ENCODE measurements around the gene HSPB7.
"Not testable (repeated sequence)": the region's sequence is repeated elsewhere in the genome, so short reads cannot be mapped to it uniquely, and the experiment has no call there.

The HSPB7 gene

DNA sequence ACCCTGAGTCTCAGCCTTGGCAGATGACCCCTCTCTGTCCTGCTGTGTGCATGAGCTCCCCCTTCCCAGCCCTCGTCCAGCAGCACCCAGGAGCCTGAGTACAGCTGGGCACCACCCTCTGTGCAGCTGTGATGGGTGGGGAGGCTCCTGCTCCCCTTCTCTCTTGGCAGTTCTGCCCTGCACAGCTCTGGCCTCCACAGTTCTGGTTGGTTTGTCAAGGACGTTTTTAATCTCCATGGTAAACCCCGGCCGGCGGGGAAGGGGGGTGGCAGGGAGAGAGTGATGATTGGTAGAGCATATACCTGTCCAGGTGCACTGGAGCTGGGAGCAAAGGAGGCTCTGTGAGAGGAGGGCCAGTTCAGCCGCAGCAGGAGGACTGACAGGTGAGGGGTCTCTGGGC is 3.8 kb upstream of the HSPB7 start, which contains the start of gene CLCNKA:
CLCNKA (plus strand) TSS at position 356 of the 400 bp plus-strand sequence. CDS start 584 bp downstream, outside the sequence.
- DNase-seq (ENCODE audit: low read depth): no peak

DNA sequence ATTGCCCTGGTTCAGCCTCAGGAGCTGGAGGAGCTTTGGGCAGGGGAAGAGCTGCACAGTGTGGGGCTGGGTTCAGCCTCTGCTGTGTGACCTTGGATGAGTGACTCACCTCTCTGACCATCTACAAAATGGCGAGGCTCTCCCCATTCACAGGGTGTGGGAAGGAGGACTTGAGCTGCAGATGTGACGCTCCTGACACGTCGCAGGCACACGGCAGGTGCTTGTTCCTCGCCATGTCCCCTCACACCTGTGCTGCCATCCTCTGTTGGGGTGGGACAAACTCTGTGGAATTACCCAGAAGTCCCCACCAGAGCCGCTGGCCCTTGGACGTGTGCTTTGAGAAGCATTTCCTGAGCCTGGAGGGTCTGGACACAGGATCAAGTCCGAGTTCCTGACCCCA is 3.0 kb upstream of the HSPB7 start:
- not testable (repeated sequence) for DNase-seq (ENCODE audit: low read depth)

DNA sequence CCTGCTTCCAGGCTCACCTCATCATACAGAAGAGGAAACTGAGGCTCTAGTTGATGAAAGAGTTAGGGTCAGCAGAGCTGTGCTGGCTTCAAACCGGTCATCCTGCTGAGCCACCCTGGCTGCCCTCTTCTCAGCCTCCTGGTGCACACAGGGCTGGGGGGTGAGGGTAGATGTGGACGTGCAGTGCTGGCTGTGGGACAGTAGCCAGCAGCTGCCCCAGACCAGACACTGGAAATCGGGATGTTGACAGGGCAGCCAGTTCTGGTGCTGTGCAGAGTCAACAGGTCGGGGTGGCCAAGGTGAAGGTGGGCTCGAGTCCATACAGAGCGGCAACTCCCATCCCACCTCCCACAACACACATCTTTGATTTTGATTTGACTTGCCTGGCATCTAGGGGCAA is 2.5 kb upstream of the HSPB7 start:
- DNase-seq (ENCODE audit: low read depth): no peak

DNA sequence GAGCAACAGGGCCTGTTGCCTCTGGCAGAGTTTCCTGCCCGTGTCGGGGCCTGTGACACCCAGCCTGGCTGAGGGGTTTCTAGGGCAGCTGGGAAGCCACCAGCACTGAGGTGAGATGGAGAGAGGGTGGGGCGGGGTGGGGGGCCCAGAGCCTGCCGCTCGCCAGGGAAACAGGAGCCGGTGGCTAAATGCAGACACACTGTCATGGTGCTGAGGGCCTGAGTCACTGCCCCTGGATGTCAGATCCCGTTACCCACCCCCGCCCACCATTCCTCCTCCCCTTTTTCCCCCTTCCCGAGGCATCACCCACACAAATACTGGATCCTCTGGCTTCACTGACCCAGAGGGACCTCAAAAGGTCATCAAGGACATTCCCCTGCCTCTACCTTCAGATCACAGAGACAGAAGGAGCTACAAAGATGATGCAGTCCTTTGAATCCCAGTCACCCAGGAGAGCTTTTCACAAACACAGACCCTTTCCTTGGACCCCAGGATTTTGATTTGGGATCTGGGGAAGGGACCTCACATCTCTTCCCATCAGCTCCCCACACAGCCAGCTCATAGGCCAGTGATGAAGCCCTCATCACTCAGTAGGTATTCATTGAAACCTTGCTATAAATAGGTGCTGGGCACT is 1.9 kb upstream of the HSPB7 start:
- DNase-seq (ENCODE audit: low read depth): no peak

DNA sequence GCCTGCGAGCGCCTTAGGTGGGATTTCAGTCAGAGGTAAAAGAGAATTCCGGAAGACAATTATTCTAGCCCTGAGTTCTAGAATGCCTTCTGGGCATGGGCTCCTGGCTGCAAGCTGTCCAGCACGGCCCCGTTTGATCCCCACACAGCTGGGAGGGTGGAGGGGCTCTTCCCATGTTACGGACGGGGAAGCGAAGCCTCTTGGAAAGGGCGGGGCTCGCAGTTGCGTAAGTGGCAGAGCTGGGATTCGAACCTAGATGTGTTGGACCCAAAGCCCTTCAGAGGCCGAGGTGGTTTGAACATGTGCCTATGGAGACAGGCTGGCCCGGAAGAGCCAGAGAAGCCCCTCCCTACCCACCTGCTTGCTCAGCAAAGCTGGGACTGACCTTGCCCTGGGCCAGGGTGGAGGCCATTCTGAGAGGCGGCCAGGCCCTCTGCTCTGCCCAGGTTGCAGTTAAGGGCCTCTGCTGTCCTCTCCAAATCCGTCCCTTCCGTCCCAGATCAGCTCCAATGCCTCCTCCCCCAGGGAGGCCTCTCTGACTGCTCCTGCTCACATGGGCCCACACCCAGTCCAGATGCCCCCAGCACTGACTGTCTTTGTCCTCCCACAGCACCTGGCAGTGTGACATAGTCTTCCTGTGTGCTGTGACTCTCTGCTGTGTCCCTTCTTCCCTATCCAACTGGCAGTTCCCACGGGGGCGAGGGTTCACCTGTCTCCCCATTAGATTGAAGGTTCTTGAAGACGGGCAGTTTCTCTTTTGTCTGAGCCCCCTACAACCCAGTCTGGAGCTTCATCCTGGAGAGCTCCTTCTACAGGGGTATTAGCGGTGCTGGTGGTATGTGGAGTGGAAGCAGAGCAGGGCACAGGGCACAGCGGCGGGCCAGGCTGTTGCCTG is 1.2 kb upstream of the HSPB7 start:
- peak; percentile 38 for DNase-seq (ENCODE audit: low read depth)

DNA sequence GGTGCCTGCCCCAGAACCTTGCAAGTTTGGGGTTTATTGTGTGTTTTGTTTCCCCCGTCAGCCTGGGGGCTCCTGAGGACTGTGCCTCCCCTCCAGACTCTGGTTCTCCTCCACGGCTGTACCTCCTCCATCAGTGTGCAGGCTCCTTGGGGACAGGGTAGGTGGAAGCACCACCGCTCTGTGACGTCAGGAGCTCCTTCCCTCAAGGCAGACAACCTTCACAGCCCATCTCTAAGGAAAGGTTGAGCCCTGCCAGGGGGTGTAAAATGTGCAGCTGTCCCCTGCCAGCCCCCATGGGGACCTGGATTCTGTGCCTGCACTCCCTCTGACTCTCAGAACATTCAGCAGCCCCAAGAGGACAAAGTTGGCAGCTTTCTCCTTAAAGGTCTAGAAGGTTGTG is 465 bp upstream of the HSPB7 start:
- no peak for DNase-seq (ENCODE audit: low read depth)

DNA sequence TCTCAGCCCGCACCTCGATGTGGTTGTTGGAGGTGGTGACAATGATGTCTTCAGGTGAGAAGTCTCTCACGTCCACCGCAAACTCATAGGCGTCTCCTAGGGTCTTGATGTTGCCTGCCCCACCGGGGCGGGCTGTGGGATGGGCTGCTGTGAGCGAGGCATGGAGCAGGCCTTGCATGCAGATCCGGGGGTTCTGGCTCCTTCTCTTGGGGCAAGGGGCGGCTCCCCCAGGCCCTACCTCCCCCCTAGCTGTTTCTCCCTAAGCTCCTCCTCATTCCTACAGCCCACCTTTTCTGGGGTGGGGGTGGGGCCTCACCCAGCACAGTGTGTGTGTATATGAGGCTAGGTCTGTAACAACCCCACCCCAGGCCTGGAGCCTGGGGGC is 775 bp downstream of the HSPB7 start:
- DNase-seq (ENCODE audit: low read depth): no peak

DNA sequence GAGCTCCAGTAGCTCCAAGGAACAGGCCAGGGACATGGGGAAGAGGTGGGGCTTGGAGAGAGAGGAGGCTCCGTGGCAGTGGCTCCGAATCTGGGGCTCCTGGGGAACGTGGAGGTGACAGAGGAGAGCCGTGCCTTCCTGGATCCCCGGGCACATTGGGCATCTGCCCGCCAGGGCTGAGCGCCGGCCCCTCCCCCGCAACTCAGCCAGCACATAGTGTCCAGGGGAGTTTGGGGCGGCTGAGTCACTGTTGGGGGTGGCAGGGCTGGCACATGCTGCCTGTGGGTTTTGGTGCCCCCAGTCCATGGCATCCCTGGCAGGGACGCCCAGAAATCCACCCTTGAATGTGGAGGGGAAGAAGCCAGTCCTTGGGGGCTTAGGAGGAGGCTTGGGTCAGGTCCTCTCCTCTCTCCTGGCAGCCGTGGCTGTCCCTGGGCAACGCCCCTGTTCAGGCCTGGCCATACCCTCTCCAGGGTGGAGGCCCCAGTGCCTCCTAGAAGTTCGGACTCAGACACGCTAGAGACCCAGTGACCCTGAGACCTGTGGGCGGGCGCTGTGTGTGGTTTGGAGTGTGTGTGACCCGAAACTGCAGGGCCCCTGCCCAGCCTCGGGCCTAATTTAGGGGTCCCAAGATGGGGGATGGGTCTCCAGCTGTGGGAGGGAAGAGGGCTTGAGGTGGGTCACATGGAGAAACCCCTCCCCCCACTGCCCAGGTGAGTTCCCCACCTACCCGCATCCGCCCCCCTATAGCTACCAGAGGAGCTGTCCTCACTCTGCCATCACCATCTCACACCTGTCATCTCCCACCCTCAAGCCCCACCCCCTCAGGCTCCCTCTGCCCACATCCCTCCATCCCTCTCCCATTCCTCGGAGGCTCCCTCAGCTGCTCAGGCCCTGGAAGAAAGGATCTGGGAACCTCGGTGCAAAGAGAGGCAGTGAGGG is 1.6 kb downstream of the HSPB7 start:
- DNase-seq (ENCODE audit: low read depth): peak; percentile 26

DNA sequence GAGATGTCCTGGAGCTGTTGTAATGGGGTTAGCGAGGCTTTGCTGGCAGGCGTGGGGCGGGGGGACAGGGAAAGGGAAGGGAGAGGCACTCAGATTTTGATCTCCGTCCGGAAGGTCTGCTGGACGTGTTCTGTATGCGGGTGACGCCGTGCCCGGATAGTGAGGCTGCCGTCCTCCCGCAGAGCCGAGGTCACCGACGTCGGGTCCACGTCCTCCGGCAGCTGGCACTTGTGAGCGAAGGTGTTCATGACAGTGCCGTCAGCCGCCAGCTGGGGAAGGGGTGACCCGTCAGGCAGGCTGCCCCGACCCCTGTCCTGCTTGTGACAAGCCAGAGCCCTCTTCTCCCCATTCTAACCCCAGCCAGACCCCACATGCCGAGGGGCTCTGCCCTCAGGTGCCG is 2.4 kb downstream of the HSPB7 start:
- no peak for DNase-seq (ENCODE audit: low read depth)

DNA sequence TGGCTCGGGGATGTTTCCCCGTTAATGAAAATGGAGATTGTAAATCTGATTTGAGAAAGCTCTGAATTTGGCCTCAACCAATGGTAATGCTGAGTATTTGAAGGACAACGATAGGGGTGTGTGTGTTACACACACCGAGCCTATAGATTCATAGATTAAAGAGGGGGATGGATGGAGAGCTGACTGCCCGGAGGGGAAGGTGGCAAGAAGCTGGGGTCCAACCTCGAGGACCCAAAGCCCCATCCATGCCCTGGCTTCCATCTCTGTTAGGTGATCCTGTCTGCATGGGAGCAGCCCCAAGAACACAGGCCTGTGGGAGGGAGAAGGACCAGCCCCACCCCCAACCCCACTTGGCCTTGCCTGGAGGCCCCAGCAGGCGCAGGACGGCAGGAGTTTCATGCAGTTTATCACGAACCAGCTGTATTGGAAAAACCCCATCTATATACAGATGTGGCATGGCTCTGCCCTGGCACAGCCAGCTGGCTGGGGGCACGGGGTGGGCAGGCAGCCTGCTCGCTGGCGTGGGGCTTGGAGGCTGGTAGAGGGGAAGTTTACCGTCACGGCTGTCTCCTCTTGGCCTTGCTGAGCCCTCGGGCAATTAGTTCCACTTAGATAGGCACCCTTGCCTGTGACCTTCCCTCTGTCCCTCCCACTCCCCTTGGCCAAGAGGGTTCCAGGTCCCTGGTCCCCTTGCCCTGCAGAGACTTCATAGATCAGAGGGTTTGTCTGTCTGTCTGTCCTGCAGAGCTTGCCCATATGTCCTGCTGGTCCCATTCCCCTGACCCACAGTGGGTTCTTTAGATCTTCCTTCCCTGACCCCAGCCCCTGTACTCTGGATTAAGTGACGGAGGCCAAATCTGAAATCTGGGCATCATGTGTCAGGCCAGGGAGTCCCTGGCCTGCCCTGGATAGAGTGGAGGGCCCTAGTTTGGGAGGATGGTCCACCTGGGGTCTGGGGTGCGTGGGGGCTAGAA is 3.0 kb downstream of the HSPB7 start:
- DNase-seq (ENCODE audit: low read depth): no peak

DNA sequence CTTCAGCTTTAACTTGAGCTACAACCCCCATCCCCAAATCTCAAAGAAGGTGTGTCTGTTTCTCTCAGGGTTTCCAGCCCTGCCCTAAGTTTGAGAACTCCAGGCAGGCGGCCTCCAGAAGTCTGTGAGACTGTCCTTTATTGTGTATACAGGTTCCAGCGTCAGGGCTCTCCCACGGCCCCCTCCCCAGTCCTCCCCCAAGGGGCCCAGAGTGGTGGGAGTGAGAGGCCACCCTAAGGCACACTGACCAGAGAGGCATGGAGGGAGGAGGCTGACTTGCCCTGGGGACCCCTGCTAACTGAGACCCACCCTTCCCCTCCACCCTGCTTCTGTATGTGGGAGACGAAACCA is 4.0 kb downstream of the HSPB7 start:
- no peak for DNase-seq (ENCODE audit: low read depth)

DNA sequence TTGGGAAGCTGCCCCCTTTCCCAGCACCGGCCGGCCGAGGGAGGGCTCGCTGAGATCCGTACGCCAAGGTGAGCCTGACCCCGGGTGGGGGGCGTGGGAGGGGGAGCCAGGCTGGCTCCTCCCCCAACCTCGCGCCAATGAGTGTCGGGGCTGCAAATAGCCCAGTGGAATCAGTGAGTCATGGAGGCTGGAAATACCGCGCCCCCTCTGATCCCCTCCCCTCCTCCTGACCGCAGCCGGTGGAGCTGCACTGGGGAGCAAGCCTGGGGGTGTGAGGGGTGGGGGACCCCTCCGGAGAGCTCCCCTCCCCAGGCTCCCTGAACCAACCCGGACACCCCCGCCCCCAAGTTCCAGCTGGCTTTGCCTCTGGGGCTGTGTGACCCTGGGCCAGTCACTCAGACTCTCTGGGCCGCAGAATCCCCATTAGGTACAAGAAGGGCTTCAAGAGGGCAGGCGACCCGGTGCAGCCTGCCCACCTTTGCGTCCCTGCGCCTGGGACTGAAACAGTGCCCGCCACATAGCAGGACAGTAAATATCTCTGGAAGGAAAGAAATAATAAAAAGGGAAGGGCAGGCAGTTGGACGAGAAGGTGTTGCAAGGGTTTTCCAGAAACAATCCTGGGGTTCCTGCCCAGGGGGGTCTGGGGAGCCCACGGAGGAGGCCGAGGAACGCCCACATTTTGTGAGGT is 4.5 kb downstream of the HSPB7 start:
- DNase-seq (ENCODE audit: low read depth): peak; percentile 40

DNA sequence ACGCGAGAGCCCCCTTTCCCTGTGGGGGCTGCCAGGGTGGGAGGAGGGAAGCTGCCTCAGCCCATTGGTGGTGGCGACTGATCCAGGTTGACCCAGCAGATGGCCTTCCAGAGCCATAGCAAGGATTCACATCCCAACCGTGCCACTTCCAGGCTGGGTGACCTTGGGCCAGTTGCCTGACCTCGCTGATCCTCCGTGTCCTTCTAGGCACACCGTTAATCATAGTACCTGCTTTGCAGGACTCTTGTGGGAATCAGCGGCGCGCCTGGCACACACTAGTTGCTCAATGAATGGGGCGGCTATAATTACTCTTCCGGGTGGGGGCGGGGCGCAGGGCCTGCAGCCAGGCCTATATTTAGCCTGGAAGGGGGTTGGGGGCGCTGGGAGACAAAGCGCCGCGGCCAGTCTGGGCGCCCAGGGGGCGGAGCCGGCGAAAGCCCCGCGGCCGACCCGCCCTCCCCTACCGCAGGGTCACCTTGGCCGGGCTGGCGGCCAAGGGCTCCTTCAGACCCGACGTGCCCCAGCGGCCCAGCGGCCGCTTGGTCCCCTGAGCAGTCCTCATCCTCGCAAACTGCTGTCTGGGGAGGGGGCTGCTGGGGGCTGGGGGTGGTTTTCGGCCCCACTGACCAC is 5.1 kb downstream of the HSPB7 start:
- DNase-seq (ENCODE audit: low read depth): peak; percentile 58

DNA sequence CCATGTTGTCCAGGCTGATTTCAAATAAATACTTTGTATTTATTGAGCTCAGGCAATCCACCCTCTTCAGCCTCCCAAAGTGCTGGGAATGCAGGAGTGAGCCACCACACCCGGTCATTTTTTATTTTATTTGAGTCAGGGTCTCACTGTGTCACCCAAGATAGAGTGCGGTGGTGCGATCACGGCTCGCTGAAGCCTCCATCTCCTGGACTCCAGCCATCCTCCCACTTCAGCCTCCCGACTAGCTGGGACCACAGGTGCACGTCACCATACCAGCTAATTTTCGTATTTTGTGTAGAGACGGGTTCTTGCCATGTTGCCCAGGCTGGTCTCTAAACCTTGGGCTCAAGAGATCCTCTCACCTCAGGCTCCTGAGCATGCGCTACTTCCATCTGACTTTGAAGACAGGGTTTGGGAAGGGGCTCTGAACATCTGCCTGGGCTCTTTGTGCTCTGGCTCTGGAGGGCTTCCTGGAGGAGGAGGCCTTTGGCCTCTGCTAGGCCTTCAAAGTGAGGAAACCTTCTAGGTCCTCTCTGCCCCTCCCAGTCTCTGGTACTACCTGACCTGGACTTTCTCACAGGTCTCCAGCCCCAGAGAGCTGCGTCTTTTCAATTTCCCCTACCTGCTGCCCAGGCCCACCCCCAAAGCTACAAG is 5.8 kb downstream of the HSPB7 start:
- DNase-seq (ENCODE audit: low read depth): no peak

DNA sequence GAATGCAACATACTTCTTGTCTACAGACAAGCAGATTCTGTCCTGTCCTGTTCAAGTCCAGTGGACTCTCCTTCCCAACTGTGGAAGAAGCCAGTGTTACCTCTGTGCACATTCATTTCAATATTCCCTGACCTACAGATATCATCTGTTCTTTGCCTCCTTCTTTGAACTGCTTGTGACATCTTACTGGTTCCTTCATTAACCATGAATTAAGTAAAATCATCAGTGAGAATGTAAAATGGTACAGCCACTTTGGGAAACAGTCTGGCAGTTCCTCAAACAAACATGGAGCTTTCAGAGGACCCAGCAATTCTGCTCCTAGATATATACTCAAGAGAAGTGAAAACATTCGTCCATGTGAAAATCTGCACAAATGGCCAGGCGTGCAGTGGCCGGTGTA is 7.0 kb downstream of the HSPB7 start:
- DNase-seq (ENCODE audit: low read depth): no peak

DNA sequence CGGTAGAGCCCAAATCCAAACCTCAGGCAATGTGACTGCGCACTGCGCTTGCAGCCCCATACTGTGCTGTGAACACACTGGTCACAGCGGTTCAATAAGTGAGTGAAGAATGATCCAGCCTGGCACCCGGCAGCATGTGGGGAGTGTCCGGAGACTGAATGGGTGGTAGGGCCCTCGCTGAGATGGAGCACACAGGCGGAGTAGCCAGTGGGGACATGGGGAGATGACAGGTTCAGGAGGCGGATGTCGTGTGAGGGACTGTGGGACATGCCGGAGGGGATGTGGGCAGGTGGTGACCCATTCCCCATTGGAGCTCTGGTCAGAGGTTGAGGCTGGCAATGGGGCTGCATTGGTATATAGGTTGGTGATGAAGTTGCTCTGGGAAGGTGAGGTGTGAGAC is 8.2 kb downstream of the HSPB7 start:
- no peak for DNase-seq (ENCODE audit: low read depth)

DNA sequence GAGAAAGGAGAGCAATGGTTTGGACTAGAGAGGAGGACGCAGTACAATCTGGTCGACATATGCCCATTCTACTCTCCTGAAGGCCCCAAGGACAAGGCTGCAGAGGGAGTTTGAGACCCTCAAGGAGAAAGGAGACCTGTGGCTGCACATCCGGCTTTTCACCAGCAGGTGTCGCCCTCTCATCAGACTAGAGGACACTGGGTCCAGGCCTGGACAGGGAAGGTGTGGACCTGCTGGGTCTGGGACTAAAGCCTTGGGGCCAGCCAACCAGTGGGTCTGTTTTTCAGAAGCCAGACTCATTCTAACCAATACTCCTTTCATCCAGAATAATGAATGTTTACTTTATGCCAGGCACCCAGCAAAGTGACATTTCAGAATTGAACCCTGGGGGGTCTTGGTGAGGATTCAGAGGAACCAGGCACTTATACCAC is 8.8 kb downstream of the HSPB7 start:
- DNase-seq (ENCODE audit: low read depth): peak; percentile 45

DNA sequence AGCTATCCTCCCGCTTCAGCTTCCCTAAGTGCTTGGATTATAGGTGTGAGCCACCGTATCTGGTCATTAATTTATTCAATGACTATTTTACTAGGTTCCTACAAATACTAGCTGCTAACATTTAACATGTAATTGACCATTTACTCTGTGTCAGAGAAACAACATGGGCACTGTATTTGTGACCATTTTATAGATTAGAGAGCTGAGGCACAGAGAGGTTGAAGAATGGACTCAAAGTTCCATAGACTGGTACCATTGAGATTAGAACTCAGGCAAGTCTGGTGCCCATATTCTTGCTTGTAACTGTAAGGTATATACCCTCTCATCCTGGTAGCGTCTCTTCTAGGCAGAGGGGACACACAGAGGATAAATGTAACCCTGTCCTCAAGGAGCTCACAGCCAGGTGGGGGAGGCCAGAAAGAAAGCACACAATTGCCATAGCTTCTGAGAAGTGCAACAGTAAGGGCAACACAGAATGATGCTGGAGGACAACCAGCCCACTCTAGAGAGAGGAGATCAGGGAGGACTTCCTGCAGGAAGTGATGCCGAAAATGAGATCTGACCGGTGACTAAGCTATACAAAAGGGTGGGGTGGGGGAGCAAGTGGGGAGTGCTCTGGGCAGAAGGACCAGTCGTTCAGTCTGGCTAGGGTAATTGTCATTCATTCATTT is 10.0 kb downstream of the HSPB7 start:
- no peak for DNase-seq (ENCODE audit: low read depth)
